Activated CD8-positive, alpha-beta memory T cell treated with anti-CD3 and anti-CD28 coated beads, Interleukin-2, amount 50 U/mL, for 1 hour (primary cell): ENCODE data around the gene RGL1.

ENCODE experiments used
- DNase-seq: peaks from one replicate; pipeline ENCODE4 v3.0.0-alpha.2; 2020; ENCODE audit errors: extremely low read depth

RGL1 gene

GRCh38 chr1:183869664-183870063 is 64.7 kb downstream of the RGL1 start:
- DNase-seq: no peak

DNA sequence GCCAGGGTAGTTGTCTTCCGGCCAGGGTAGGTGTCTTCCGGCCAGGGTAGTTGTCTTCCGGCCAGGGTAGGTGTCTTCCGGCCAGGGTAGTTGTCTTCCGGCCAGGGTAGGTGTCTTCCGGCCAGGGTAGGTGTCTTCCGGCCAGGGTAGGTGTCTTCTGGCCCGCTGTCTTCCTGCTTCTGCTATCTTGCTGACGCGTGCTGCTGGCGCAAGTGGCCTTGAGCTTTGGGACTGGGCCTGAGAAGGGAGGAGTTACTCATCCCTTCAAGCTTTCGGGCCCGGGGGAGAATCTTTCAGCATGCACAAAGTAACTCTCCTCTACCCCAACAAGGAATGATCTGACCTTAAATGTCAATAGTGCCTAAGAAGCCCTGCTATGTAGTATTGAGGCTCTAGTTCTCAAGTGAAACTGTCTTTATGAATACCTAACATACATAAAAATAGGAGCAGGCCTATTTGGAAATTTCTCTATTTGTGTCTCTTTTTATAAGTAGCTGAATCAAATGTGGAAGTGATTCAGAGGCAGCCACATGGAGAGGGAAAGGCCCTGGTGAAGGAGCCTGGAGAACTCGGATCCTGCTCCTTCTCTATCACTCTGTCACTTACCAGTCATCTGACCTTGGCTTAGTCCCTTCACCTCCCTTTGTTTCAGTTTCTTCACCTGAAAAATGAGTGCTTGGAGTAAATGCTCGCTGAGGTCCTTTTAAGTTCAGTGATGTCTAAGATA is 65.6 kb downstream of the RGL1 start:
- no peak for DNase-seq

DNA sequence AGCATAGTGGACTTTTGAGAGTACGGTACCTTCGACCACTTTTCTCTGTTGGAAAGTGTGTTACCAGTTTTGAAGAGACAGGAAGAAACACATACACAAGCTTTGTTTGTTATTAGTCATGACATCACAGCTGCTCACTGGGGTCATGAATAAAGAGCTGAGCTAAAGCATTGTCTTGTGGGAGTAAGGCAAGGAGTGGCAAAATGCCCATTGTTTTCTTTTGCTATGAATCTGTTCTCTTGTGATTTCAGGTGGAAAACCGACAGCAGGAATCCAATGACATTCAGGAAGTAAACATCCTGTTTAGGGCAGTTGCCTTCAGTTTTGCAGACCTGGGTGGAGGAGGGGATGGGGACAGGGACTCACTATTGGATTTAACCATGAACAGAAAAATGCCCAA is 66.2 kb downstream of the RGL1 start:
- DNase-seq: no peak

GRCh38 chr1:183871601-183872000 is 66.7 kb downstream of the RGL1 start:
- no peak for DNase-seq

- DNase-seq: no peak
Measured at GRCh38 chr1:183872403-183872802, 67.5 kb downstream of the RGL1 start.

DNA sequence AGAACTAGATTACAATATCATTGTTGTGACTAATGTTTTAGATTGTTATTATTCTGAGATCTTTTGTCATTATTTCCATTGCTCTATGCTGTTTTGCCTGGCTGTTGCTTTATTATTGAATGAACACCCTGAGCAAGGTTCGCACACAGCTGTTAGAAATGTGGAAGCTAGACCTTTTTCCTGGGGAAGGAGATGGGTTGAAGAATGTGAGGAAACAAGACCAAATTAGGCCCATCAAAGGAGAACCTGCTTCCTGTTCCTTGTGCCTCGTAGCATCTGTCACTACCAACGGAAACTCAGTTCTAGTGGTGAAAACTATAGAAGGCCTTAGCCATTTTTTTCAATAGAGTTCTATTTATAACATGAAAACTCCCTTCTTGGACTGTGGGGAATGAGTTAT is 68.7 kb downstream of the RGL1 start:
- DNase-seq: no peak

GRCh38 chr1:183876309-183876708 is 71.4 kb downstream of the RGL1 start:
- DNase-seq: no peak

DNA sequence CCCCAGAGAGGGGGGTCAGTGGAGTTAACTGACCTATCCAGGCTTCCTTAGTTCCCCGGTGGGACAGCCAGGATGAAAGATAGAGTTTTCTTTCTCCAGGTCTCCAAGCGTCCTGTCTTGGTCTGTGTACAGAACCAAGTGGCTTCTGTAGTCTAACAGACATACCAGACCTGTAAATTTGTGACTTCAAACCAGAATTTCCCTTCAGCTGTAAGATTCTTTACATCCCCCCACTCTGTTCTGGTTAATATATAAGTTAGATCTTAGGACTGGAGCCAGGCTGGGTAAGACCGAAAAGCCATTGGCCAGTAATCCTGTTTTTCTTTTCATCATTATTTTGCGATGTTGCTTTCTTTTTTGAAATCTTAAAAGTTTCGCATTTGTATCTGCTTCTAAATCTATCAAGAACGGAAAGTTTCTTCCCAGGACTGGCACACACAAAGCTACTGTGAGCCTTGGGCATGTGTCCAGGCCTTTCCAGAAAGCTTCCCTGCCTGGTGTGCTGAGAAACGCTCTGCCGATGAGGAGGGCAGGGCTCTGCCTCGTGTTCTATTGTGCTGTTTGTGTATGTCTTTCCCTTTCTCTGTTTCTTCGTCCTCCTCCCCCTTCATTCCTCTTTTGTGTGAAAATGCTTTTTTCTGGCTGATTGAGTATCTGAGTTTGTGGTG is 72.3 kb downstream of the RGL1 start:
- no peak for DNase-seq

DNA sequence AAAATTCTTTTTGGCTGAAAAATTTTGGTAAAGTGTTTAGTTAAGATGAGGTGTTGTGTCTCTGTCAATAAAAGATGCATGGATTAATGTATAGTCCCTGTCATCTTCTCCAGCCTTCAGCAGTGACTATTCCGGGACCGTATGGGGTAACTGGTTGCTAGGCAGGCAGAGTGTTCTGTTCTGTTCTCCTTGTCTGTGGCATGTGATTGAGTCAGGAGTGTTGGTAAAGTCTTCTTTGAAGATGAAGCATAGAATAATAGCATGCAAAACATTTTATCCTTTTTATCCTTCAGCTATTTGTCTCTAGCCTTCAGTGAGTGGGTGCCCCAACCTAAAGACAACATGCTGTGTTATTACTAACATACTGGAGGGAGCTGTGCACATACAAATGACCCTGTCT is 74.6 kb downstream of the RGL1 start:
- DNase-seq: no peak

- no peak for DNase-seq
Measured at GRCh38 chr1:183879966-183880365, 75.0 kb downstream of the RGL1 start.

DNA sequence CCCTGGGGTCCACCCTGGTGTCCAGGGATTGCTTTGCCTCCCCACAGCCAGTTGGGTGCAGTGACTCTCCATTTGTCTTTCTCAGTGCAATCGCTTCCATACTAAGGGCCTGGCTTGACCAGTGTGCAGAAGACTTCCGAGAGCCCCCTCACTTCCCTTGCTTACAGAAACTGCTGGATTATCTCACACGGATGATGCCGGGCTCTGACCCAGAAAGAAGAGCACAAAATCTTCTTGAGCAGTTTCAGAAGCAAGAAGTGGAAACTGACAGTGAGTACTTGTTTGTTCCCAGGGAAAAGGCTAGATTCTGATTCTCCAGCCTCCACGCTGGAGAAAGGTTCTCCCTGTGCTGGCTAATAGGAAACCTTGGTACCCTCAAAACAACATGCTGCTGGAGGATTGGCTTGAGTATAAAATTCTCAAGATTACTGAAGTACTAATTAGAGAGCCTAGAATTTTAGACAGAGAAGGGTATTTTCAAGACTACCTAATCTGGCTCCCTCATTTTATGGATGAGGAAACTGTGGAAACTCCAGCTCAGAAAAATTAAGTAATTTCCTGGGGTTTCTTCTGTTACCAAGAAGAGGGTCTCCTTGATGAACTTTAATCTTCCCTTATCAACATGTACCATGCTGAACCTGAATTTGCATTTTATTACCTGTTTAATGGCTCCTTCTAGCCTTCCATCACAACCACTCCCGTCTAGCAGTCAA is 75.8 kb downstream of the RGL1 start:
- no peak for DNase-seq

DNA sequence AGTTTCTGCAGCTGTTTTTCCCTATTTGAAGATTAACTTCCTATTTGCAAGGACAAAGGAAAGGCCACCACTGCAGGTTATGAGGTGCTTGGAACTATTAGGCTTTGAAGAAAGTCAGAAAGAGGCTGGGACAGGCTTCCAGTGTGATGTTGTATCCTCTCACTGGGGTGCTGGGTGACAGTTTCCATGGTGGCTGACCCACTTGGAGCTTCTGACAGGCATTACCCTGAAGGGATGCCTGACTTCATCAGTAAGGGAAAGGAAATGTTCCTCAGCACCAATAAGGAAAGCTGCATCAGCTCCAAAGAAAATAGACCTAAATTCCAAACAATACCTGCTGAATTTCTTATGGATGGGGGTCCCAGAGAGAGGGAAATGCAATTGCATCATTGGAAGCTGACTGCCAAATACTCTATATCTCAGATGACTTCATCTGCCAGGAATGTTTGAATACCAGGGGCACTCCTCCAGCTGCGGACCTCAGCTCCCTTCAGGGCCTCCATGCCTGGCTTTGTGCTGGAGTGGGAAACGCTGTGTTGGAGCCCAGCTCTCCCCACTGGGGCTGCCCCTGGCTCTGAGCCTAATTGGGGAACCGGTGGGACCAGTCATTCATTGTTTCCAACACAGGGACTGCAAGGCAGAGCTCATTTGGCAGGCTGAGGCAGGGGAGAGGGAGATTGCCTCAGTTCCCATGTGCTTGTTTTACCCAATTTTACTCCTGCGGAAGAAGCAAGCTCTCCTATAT is 76.6 kb downstream of the RGL1 start:
- DNase-seq: no peak

GRCh38 chr1:183882335-183883167 is 77.6 kb downstream of the RGL1 start:
- no peak for DNase-seq

- no peak for DNase-seq
Measured at GRCh38 chr1:183883623-183884022, 78.7 kb downstream of the RGL1 start.

- DNase-seq: no peak
Measured at GRCh38 chr1:183884526-183884925, 79.6 kb downstream of the RGL1 start.

DNA sequence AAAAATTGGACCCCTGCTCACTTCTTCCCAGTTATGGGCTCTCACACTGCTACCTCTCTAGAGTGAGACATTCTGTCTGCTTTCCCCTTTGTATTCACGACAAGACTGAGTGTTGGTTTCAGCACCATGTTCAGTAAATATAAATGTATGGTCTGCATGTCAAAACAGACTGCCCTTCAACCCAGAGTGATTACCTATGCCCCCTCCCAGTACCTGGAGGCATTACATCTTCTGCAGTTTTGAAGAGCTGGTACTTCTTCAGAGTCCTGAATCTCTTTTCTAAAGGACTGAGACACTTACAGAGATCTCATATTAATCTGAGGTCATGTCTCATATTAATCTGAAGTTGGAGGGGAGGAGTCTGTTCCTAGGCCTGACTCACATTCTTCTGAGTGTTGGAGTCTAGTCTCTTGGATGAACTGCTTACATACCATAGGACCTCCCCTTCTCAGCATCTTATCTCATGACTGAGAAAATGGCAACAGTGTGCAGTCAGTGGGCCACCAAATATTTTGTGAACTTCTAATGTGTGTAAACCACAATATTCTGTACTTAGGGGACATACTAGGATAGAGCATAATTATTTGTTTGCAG is 80.3 kb downstream of the RGL1 start:
- DNase-seq: no peak

GRCh38 chr1:183886083-183886828 is 81.3 kb downstream of the RGL1 start:
- DNase-seq: no peak

GRCh38 chr1:183886853-183887252 is 81.9 kb downstream of the RGL1 start:
- DNase-seq: no peak

GRCh38 chr1:183887826-183888819 is 83.2 kb downstream of the RGL1 start:
- DNase-seq: no peak
